Effector memory CD4-positive, alpha-beta T cell (primary cell): ENCODE results near the gene CATSPER3.
"Not testable (repeated sequence)": the region's sequence is repeated elsewhere in the genome, so short reads cannot be mapped to it uniquely, and the experiment has no call there.

Experiments
- DNase-seq, 3 donors: peaks; one replicate each; pipeline ENCODE4 v3.0.0-alpha.2; 2020
- H3K27ac ChIP-seq: 2 replicates; pipeline ENCODE4 v1.7.0; 2013; ENCODE audit warnings: mild to moderate bottlenecking, low read length, moderate library complexity; ENCODE audit not compliant: insufficient read depth, poor library complexity, severe bottlenecking
- H3K27me3 ChIP-seq: replicated peaks from 2 replicates; pipeline ENCODE4 v1.7.0; 2013; ENCODE audit warnings: mild to moderate bottlenecking, low read length; ENCODE audit not compliant: insufficient read depth, control insufficient read depth, poor library complexity, severe bottlenecking
- H3K36me3 ChIP-seq: 2 replicates; pipeline ENCODE4 v1.7.0; 2013; ENCODE audit warnings: mild to moderate bottlenecking, low read length, moderate library complexity; ENCODE audit not compliant: control insufficient read depth, insufficient read depth
- H3K4me1 ChIP-seq: 2 replicates; pipeline ENCODE4 v1.7.0; 2013; ENCODE audit warnings: low read length, mild to moderate bottlenecking; ENCODE audit not compliant: control insufficient read depth, insufficient read depth, poor library complexity, severe bottlenecking
- H3K4me3 ChIP-seq: 2 replicates; pipeline ENCODE4 v1.7.0; 2013; ENCODE audit warnings: low read length, low read depth, mild to moderate bottlenecking; ENCODE audit not compliant: insufficient read depth, poor library complexity, severe bottlenecking
- H3K9me3 ChIP-seq: 2 replicates; pipeline ENCODE4 v1.7.0; 2013; ENCODE audit warnings: mild to moderate bottlenecking, low read length, moderate library complexity; ENCODE audit not compliant: control insufficient read depth

The CATSPER3 gene

GRCh38 chr5:134994560-134995156 lies 27.0 kb downstream of the CATSPER3 start:
- Histone ChIP-seq H3K4me3 (no peak overlapping the region), H3K4me1 (no peaks in the 10 kb centered on the region), H3K27me3 (no peaks in the 10 kb centered on the region), H3K36me3 (no peaks in the 10 kb centered on the region), H3K9me3 (no peaks in the 10 kb centered on the region), H3K27ac (no peak overlapping the region)
- DNase-seq = no peak

DNA sequence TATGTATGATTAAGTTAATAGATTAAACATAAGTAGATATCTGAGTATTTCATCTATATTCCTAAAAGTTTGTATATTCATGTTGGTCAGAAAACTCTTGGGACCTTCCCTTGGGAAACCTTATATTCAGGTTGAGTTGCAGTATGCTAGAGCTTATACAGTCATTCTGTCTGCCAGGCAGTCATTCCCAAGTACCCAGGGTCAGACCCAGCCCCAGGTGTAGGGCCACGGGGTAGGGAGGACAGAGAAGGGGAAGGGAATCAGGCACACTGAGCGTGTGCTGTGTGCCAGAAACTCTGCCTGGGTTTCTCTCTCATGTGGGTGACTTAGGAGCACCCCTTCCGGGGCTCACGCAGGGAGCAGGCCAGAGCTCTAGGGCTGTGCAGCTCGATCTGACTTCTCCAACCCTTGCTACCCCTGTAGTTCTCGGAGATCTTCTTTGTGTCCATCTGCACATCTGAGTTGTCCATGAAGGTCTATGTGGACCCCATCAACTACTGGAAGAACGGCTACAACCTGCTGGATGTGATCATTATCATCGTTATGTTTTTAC lies 28.2 kb downstream of the CATSPER3 start:
- H3K27ac ChIP-seq = no peak overlapping the region
- H3K4me3 ChIP-seq = no peak overlapping the region
- no peaks in the 10 kb centered on the region for H3K36me3 ChIP-seq
- no peaks in the 10 kb centered on the region for H3K9me3 ChIP-seq
- no peaks in the 10 kb centered on the region for H3K4me1 ChIP-seq
- no peaks in the 10 kb centered on the region for H3K27me3 ChIP-seq
- no peak for DNase-seq

DNA sequence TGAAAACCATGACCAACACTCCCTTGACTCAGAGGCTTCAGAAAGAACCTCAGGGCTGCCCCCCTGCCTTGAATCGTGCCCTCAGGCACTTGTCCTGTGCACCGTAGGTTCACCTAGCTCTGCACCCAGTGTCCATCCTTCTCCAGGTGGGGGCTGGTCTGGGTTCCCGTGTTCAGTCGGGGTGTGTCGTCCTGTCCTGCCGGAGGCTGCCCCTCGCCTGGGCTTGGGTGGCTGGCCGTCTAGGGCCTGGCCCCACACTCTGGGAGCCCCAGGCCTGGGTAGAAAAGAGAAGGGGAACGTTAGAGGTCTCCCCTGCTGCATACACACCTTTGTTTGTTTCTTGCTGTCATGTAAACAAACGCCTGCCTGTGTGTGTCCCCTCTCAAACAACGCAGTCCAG lies 29.3 kb downstream of the CATSPER3 start:
- no peak for DNase-seq
- Histone ChIP-seq H3K27me3 (no peaks in the 10 kb centered on the region), H3K4me1 (no peaks in the 10 kb centered on the region), H3K4me3 (no peak overlapping the region), H3K9me3 (no peaks in the 10 kb centered on the region), H3K27ac (no peak overlapping the region), H3K36me3 (no peaks in the 10 kb centered on the region)

DNA sequence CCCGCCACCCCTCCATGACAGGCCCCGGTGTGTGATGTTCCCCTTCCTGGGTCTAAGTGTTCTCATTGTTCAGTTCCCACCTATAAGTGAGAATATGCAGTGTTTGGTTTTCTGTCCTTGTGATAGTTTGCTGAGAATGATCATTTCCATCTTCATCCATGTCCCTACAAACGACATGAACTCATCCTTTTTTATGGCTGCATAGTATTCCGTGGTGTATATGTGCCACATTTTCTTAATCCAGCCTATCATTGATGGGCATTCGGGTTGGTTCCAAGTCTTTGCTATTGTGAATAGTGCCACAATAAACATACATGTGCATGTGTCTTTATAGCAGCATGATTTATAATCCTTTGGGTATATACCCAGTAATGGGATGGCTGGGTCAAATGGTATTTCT lies 30.4 kb downstream of the CATSPER3 start:
- DNase-seq, H3K27ac ChIP-seq, H3K36me3 ChIP-seq, H3K27me3 ChIP-seq, H3K4me1 ChIP-seq, H3K9me3 ChIP-seq, H3K4me3 ChIP-seq: not testable (repeated sequence)

- H3K4me3 ChIP-seq = no peak overlapping the region
- no peaks in the 10 kb centered on the region for H3K36me3 ChIP-seq
- no peak overlapping the region for H3K27ac ChIP-seq
- no peaks in the 10 kb centered on the region for H3K27me3 ChIP-seq
- H3K9me3 ChIP-seq = no peaks in the 10 kb centered on the region
- no peak for DNase-seq
- no peaks in the 10 kb centered on the region for H3K4me1 ChIP-seq
Observed at GRCh38 chr5:135004376-135004775, 36.7 kb downstream of the CATSPER3 start.

- Histone ChIP-seq H3K4me3 (no peak overlapping the region), H3K27me3 (no peaks in the 10 kb centered on the region), H3K4me1 (no peaks in the 10 kb centered on the region), H3K27ac (no peak overlapping the region), H3K9me3 (no peaks in the 10 kb centered on the region), H3K36me3 (no peaks in the 10 kb centered on the region)
- DNase-seq = no peak
Observed at GRCh38 chr5:135005076-135005475, 37.4 kb downstream of the CATSPER3 start.

GRCh38 chr5:135007305-135007704 lies 39.6 kb downstream of the CATSPER3 start:
- DNase-seq = no peak
- no peaks in the 10 kb centered on the region for H3K27me3 ChIP-seq
- no peaks in the 10 kb centered on the region for H3K9me3 ChIP-seq
- no peaks in the 10 kb centered on the region for H3K4me1 ChIP-seq
- H3K36me3 ChIP-seq = no peaks in the 10 kb centered on the region
- H3K27ac ChIP-seq = no peak overlapping the region
- H3K4me3 ChIP-seq = no peak overlapping the region

DNA sequence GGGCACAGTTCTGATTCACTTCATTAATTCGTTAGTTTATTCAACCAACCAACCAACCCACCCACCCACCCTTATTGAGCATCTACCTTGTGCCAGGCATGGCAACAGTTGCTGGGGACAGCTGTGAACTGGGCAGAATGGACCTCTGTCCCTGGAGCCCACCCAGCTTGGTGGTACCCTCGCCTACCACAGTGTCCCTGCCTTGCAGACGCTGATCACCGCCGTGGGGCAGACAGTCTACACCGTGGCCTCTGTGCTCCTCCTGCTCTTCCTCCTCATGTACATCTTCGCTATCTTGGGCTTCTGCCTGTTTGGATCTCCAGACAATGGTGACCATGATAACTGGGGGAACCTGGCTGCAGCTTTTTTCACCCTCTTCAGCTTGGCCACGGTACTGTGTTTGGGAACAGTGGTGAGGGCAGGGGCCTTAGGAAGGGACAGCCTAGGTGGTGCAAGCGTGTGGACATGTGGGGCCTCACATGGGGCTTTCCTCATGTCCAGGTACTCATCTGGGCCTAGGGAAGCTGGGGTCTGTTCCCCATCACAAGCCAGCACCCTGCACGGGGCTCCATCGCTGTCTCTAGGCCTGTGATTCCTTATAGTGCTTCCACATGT lies 40.1 kb downstream of the CATSPER3 start:
- H3K27me3 ChIP-seq = no peaks in the 10 kb centered on the region
- no peaks in the 10 kb centered on the region for H3K4me1 ChIP-seq
- H3K9me3 ChIP-seq = no peaks in the 10 kb centered on the region
- H3K4me3 ChIP-seq = no peak overlapping the region
- H3K36me3 ChIP-seq = no peaks in the 10 kb centered on the region
- H3K27ac ChIP-seq = no peak overlapping the region
- no peak for DNase-seq

DNA sequence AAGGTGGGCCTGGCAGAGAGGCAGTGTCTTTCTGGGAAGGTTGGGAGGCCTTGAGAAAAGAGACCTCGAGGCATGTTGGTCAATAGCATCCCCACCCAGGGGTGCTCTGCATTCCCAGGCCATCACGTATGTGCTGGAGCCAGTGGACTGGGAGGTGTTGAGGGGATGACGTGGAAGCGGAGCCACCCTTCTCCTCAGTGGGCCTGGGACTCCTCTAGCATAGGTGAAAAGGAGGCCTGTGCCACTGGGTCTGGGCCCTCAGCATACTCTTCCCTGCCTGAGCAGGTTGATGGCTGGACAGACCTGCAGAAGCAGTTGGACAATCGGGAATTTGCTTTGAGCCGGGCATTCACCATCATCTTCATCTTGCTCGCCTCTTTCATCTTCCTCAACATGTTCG lies 40.8 kb downstream of the CATSPER3 start:
- no peak overlapping the region for H3K27ac ChIP-seq

GRCh38 chr5:135008981-135009735 lies 41.5 kb downstream of the CATSPER3 start:
- no peaks in the 10 kb centered on the region for H3K27me3 ChIP-seq
- DNase-seq = no peak
- no peak overlapping the region for H3K27ac ChIP-seq
- H3K36me3 ChIP-seq = no peaks in the 10 kb centered on the region
- H3K4me1 ChIP-seq = no peaks in the 10 kb centered on the region
- H3K9me3 ChIP-seq = no peaks in the 10 kb centered on the region
- H3K4me3 ChIP-seq = no peak overlapping the region

More for the DNA sequence above, 40.8 kb downstream of the CATSPER3 start:
- Histone ChIP-seq H3K9me3 (no peaks in the 10 kb centered on the region), H3K36me3 (no peaks in the 10 kb centered on the region), H3K4me3 (no peak overlapping the region), H3K27me3 (no peaks in the 10 kb centered on the region), H3K4me1 (no peaks in the 10 kb centered on the region)
- DNase-seq = no peak
